GM12878 (cell line): ENCODE data around the gene PC. TPM values are rescaled to one million over a fixed set of nuclear protein-coding genes. Genes with fewer than 3 reads are reported as not detected.

Experiments used
- ATAC-seq: fragments of 200-7000 bp; cut with Tn5 transposase; 3 replicates; pipeline ENCODE4 v1.9.1; 2020; ENCODE audit warnings: mild to moderate bottlenecking, moderate library complexity
- BruUV-seq: library from RNA; stranded (reverse); fragments of 400-500 nt; replicated peaks from 2 replicates; lab custom pipeline; 2021; lab: Mats Ljungman, UMichigan
- CTCF ChIA-PET: fragments of 300-600 bp; sonication (Branson Sonifier 250); formaldehyde crosslinking; extraction: SDS; loops from one replicate; lab custom pipeline; 2021; ENCODE audit warnings: inconsistent platforms; lab: Yijun Ruan, JAX
- POLR2A ChIA-PET: fragments of 350-600 bp; formaldehyde crosslinking; extraction: SDS; loops from one replicate; lab custom pipeline; 2021; ENCODE audit warnings: inconsistent platforms; lab: Charles Lee
- RAD21 ChIA-PET: fragments of 300-600 bp; sonication (Branson Sonifier 250); formaldehyde crosslinking; loops from one replicate; lab custom pipeline; 2023; ENCODE audit warnings: antibody characterized with exemption; ENCODE audit not compliant: unreplicated experiment; lab: Charles Lee
- SMC1A ChIA-PET: fragments of 300-600 bp; sonication (Branson Sonifier 250); formaldehyde crosslinking; loops from one replicate; lab custom pipeline; 2023; ENCODE audit not compliant: unreplicated experiment, uncharacterized antibody; lab: Charles Lee
- DNase-seq: peaks from one replicate; pipeline ENCODE4 v3.0.0-alpha.2; 2011; ENCODE audit warnings: low read depth, low spot score
- FAIRE-seq: peaks from 3 replicates; lab custom pipeline; 2011; peaks lifted over from hg19 to GRCh38; lab: Jason Lieb, UNC
- H2AFZ ChIP-seq: 2 replicates; pipeline ENCODE4 v1.6.0; 2011; ENCODE audit warnings: low read depth, low read length, control low read depth; ENCODE audit not compliant: control insufficient read depth
- H3K27ac ChIP-seq: 2 replicates; pipeline ENCODE4 v1.5.1; 2011; ENCODE audit warnings: control low read depth; ENCODE audit not compliant: control insufficient read depth, insufficient read depth
- H3K27me3 ChIP-seq, 2 experiments: replicated peaks in 1 of 2; 2 replicates each; pipeline versions ENCODE4 v1.6.0 to v1.6.1; 2011; ENCODE audit warnings: low read length in 1 of 2; ENCODE audit not compliant: control insufficient read depth in 2 of 2, insufficient read depth in 2 of 2
- H3K36me3 ChIP-seq, 2 experiments: 2 replicates each; pipeline ENCODE4 v1.5.1; 2011; ENCODE audit warnings: low read length in 1 of 2; ENCODE audit not compliant: control insufficient read depth in 2 of 2, insufficient read depth in 2 of 2
- H3K4me1 ChIP-seq: 2 replicates; pipeline ENCODE4 v1.6.1; 2011; ENCODE audit warnings: mild to moderate bottlenecking, low read length, moderate library complexity, mixed read lengths; ENCODE audit not compliant: control insufficient read depth, insufficient read depth
- H3K4me2 ChIP-seq: 2 replicates; pipeline ENCODE4 v1.6.0; 2011; ENCODE audit warnings: control low read depth; ENCODE audit not compliant: control insufficient read depth, insufficient read depth
- H3K4me3 ChIP-seq: fragments of 200-600 bp; sonication (generic); 2 replicates; pipeline ENCODE4 v1.5.1; 2016
- H3K79me2 ChIP-seq: 2 replicates; pipeline ENCODE4 v1.6.0; 2011; ENCODE audit warnings: low read length; ENCODE audit not compliant: control insufficient read depth, insufficient read depth
- H3K9ac ChIP-seq: 2 replicates; pipeline ENCODE4 v1.8.0; 2011; ENCODE audit warnings: low read length, control low read depth, mixed read lengths; ENCODE audit not compliant: control insufficient read depth, insufficient read depth
- H3K9me3 ChIP-seq: replicated peaks from 3 replicates; pipeline ENCODE4 v1.5.1; 2011; ENCODE audit warnings: mild to moderate bottlenecking, low read length; ENCODE audit not compliant: control insufficient read depth, insufficient read depth
- H4K20me1 ChIP-seq: 2 replicates; pipeline ENCODE4 v1.6.0; 2011; ENCODE audit not compliant: control insufficient read depth, insufficient read depth
- ATF7 ChIP-seq: fragments of 450-650 bp; IDR thresholded peaks from 2 replicates; pipeline ENCODE4 v1.6.1; 2016; ENCODE audit warnings: low read depth, mild to moderate bottlenecking
- CREM ChIP-seq: IDR thresholded peaks from 2 replicates; pipeline ENCODE4 v1.6.1; 2014; ENCODE audit warnings: antibody characterized with exemption, low read depth
- ESRRA ChIP-seq: IDR thresholded peaks from 2 replicates; pipeline ENCODE4 v1.6.1; 2012; ENCODE audit warnings: mild to moderate bottlenecking, low read length, improper control_type of control experiment
- FOXK2 ChIP-seq: fragments of 450-650 bp; IDR thresholded peaks from 2 replicates; pipeline ENCODE4 v1.6.1; 2017; ENCODE audit warnings: mild to moderate bottlenecking, moderate library complexity
- HDAC6 ChIP-seq: fragments of 200-600 bp; sonication (generic); IDR thresholded peaks from one replicate; pipeline ENCODE4 v1.8.0; 2017; ENCODE audit warnings: antibody characterized with exemption; ENCODE audit not compliant: unreplicated experiment
- MEF2A ChIP-seq: IDR thresholded peaks from 2 replicates; pipeline ENCODE4 v1.6.1; 2011; ENCODE audit warnings: low read depth, mild to moderate bottlenecking, low read length, moderate library complexity; ENCODE audit not compliant: insufficient read depth
- NFYA ChIP-seq: IDR thresholded peaks from 2 replicates; pipeline ENCODE4 v1.6.1; 2011; ENCODE audit warnings: low read depth, mild to moderate bottlenecking, low read length, improper control_type of control experiment, borderline replicate concordance
- RAD21 ChIP-seq: IDR thresholded peaks from 2 replicates; pipeline ENCODE4 v1.6.1; 2011; ENCODE audit warnings: mild to moderate bottlenecking, low read depth, low read length, moderate library complexity; ENCODE audit not compliant: insufficient read depth
- RUNX3 ChIP-seq: IDR thresholded peaks from 2 replicates; pipeline ENCODE4 v1.6.1; 2012; ENCODE audit warnings: low read length, inconsistent platforms
- USF2 ChIP-seq: IDR thresholded peaks from 2 replicates; pipeline ENCODE4 v1.6.1; 2011; ENCODE audit warnings: low read depth, low read length, improper control_type of control experiment, borderline replicate concordance
- ZNF217 ChIP-seq: fragments of 450-650 bp; IDR thresholded peaks from 2 replicates; pipeline ENCODE4 v1.6.1; 2017; ENCODE audit warnings: antibody characterized with exemption, mild to moderate bottlenecking
- WGBS: methylation state at CpG from one replicate; pipeline ENCODE4 v1.1.6; 2016; ENCODE audit warnings: low lambda C conversion rate; ENCODE audit not compliant: insufficient replicate concordance, insufficient coverage; ENCODE audit errors: missing lambda C conversion rate; 5-methylcytosine and 5-hydroxymethylcytosine counted together
- in situ Hi-C: fragments of 300-500 bp; cut with MboI; formaldehyde crosslinking; loops from 9 replicates; pipeline ENCODE4 v1.14.3; 2018; ENCODE audit warnings: mixed read lengths
- intact Hi-C: fragments of 100-400 bp; cut with micrococcal nuclease; formaldehyde crosslinking; loops from one replicate; pipeline ENCODE4 v1.14.2; 2022; ENCODE audit not compliant: unreplicated experiment
- polyA plus RNA-seq, 11 experiments: library from polyadenylated mRNA; depleted of rRNA in 4 of 11; unstranded in 6 of 11; stranded (reverse) in 5 of 11; fragments of >200 nt; fragmentation: Nextera tagmentation in 4 of 11; fragmentation: Illumina TruSeq in 1 of 11; extraction: Ambion mirVana in 4 of 11; extraction: Trizol in 1 of 11; gene quantifications; 1 replicate in 1 of 11; 2 replicates in 10 of 11; pipeline versions ENCODE4 v1.2.1 to v1.2.3, GENCODE V29; 2011 to 2016; ENCODE audit warnings: inconsistent platforms in 2 of 11, missing spikeins in 2 of 11, low read depth in 1 of 11
- total RNA-seq, 4 experiments: library from RNA; depleted of rRNA in 3 of 4; stranded (reverse); fragments of >200 nt in 3 of 4; fragmentation: Illumina TruSeq in 1 of 4; extraction: Trizol in 1 of 4; gene quantifications; 2 replicates each; pipeline versions ENCODE4 v1.2.1 to v1.2.3, GENCODE V29; 2013 to 2021

The PC gene
- total and polyA plus RNA-seq, 10 of the 15 experiments (the other 5 are each of a cell fraction or from before 2014, with no cell fraction given): 0.22 to 10.3 (median 4.5) TPM

- ChIA-PET POLR2A (interaction anchor here (0.6 kb wide), 1 partner anchor 762 kb away, joined by 4 read pairs; no protein-coding TSS in a partner anchor), SMC1A (no interaction called here), RAD21 (no interaction called here), CTCF (interaction anchor here (0.7 to 0.9 kb wide), 2 partner anchors 22 to 191 kb away, joined by 3 read pairs; no protein-coding TSS in a partner anchor)
- BruUV-seq: no TSS peak
- Histone ChIP-seq H3K36me3 (no peaks in the 10 kb centered on the region), H3K4me3 (no peak overlapping the region), H3K4me2 (no peak overlapping the region), H4K20me1 (no peaks in the 10 kb centered on the region; the same call in 1 of the 2 replicates), H3K9ac (no peak overlapping the region), H3K27ac (no peak overlapping the region), H3K4me1 (peaks cover 10% of the 10 kb centered on the region), H3K27me3 (peaks cover 0 to 2% of the 10 kb centered on the region in 2 experiments; a peak in 2 of 4 replicates), H3K79me2 (no peaks in the 10 kb centered on the region), H3K9me3 (no peaks in the 10 kb centered on the region), H2AFZ (no peak overlapping the region)
- DNase-seq: no peak
- 88% methylated on average over 11 of the region's 11 CpGs for WGBS
- in situ Hi-C loops (no loop called here), intact Hi-C loops (no loop called here)
- FAIRE-seq: no peak
- TF ChIP-seq ATF7 (no peak), NFYA (no peak), ZNF217 (no peak), HDAC6 (no peak), USF2 (no peak), CREM (no peak), RAD21 (no peak), FOXK2 (no peak), RUNX3 (no peak), ESRRA (no peak), MEF2A (no peak)
- ATAC-seq: no peak
Measured at GRCh38 chr11:66887526-66887925, 70.7 kb downstream of the PC start.
